ENCODE data around the gene DEFB128.

Gene DEFB128

GRCh38 chr20:189611-190010 lies at the start of gene DEFB128:
Gene DEFB128 (minus strand): TSS chr20:189711. CDS start chr20:189623, 88 bp downstream.
- no peak for TF ChIP-seq GATA2 (IDR thresholded peaks at IDR 0.05; ENCODE audit: low read depth, low read length)
- TF ChIP-seq GATA3 (IDR thresholded peaks at IDR 0.05; ENCODE audit: low read depth, low read length): no peak

- TF ChIP-seq GATA2 (IDR thresholded peaks at IDR 0.05; ENCODE audit: low read depth, low read length): no peak
- TF ChIP-seq GATA3 (IDR thresholded peaks at IDR 0.05; ENCODE audit: low read depth, low read length): no peak
These were observed 48.4 kb upstream of the DEFB128 start for GRCh38 chr20:237929-238328.

- TF ChIP-seq GATA2 (IDR thresholded peaks at IDR 0.05; ENCODE audit: low read depth, low read length) (no peak), GATA3 (IDR thresholded peaks at IDR 0.05; ENCODE audit: low read depth, low read length) (no peak)
These were observed 48.0 kb upstream of the DEFB128 start for GRCh38 chr20:237489-237888.

- no peak for TF ChIP-seq GATA2 (IDR thresholded peaks at IDR 0.05; ENCODE audit: low read depth, low read length)
- no peak for TF ChIP-seq GATA3 (IDR thresholded peaks at IDR 0.05; ENCODE audit: low read depth, low read length)
These were observed 46.4 kb upstream of the DEFB128 start for GRCh38 chr20:235891-236290.

GRCh38 chr20:227439-228105 lies 38.1 kb upstream of the DEFB128 start:
- TF ChIP-seq GATA3 (IDR thresholded peaks at IDR 0.05; ENCODE audit: low read depth, low read length): no peak
- no peak for TF ChIP-seq GATA2 (IDR thresholded peaks at IDR 0.05; ENCODE audit: low read depth, low read length)

- TF ChIP-seq GATA3 (IDR thresholded peaks at IDR 0.05; ENCODE audit: low read depth, low read length) (no peak), GATA2 (IDR thresholded peaks at IDR 0.05; ENCODE audit: low read depth, low read length) (no peak)
These were observed 37.4 kb upstream of the DEFB128 start, which contains the start of gene DEFB129 for GRCh38 chr20:226958-227357. Gene DEFB129 (plus strand): TSS chr20:227258. CDS start chr20:227289, 31 bp downstream.

GRCh38 chr20:221258-221830 lies 31.8 kb upstream of the DEFB128 start:
- no peak for TF ChIP-seq GATA3 (IDR thresholded peaks at IDR 0.05; ENCODE audit: low read depth, low read length)
- no peak for TF ChIP-seq GATA2 (IDR thresholded peaks at IDR 0.05; ENCODE audit: low read depth, low read length)

GRCh38 chr20:219290-220115 lies 30.0 kb upstream of the DEFB128 start:
- no peak for TF ChIP-seq GATA3 (IDR thresholded peaks at IDR 0.05; ENCODE audit: low read depth, low read length)
- TF ChIP-seq GATA2 (IDR thresholded peaks at IDR 0.05; ENCODE audit: low read depth, low read length): no peak

- no peak for TF ChIP-seq GATA2 (IDR thresholded peaks at IDR 0.05; ENCODE audit: low read depth, low read length)
These were observed 27.8 kb upstream of the DEFB128 start for GRCh38 chr20:217266-217665.

- TF ChIP-seq GATA3 (IDR thresholded peaks at IDR 0.05; ENCODE audit: low read depth, low read length) (no peak), GATA2 (IDR thresholded peaks at IDR 0.05; ENCODE audit: low read depth, low read length) (no peak)
These were observed 26.3 kb upstream of the DEFB128 start for GRCh38 chr20:215796-216195.

- no peak for TF ChIP-seq GATA2 (IDR thresholded peaks at IDR 0.05; ENCODE audit: low read depth, low read length)
- TF ChIP-seq GATA3 (IDR thresholded peaks at IDR 0.05; ENCODE audit: low read depth, low read length): no peak
These were observed 24.9 kb upstream of the DEFB128 start for GRCh38 chr20:214383-214782.

- TF ChIP-seq GATA2 (IDR thresholded peaks at IDR 0.05; ENCODE audit: low read depth, low read length) (no peak), GATA3 (IDR thresholded peaks at IDR 0.05; ENCODE audit: low read depth, low read length) (no peak)
These were observed 21.4 kb upstream of the DEFB128 start for GRCh38 chr20:210809-211502.

GRCh38 chr20:208942-209566 lies 19.5 kb upstream of the DEFB128 start:
- TF ChIP-seq GATA2 (IDR thresholded peaks at IDR 0.05; ENCODE audit: low read depth, low read length) (no peak), GATA3 (IDR thresholded peaks at IDR 0.05; ENCODE audit: low read depth, low read length) (no peak)

GRCh38 chr20:199996-200395 lies 10.5 kb upstream of the DEFB128 start:
- no peak for TF ChIP-seq GATA2 (IDR thresholded peaks at IDR 0.05; ENCODE audit: low read depth, low read length)
- no peak for TF ChIP-seq GATA3 (IDR thresholded peaks at IDR 0.05; ENCODE audit: low read depth, low read length)

Data from SH-SY5Y (cell line).